WERI-Rb-1 (cell line): Measurements from ENCODE around the gene YWHAH.

Source experiments
- DNase-seq: peaks from one replicate; pipeline ENCODE4 v3.0.0-alpha.2; 2020
- H3K27ac ChIP-seq: fragments of 250-450 bp; sonication (Bioruptor Pico); 2 replicates; pipeline ENCODE4 v1.5.1; 2020; ENCODE audit warnings: mild to moderate bottlenecking, moderate library complexity
- H3K27me3 ChIP-seq: fragments of 250-450 bp; sonication (Bioruptor Pico); 2 replicates; pipeline ENCODE4 v1.5.1; 2021; ENCODE audit warnings: mild to moderate bottlenecking, low read depth, moderate library complexity; ENCODE audit not compliant: insufficient read depth, severe bottlenecking
- H3K36me3 ChIP-seq: fragments of 250-450 bp; sonication (Bioruptor Pico); 2 replicates; pipeline ENCODE4 v1.5.1; 2020; ENCODE audit warnings: mild to moderate bottlenecking, moderate library complexity
- H3K4me3 ChIP-seq: 2 replicates; pipeline ENCODE4 v1.5.1; 2011; ENCODE audit warnings: low read depth, mild to moderate bottlenecking, control low read depth, low read length
- H3K9me3 ChIP-seq: fragments of 250-450 bp; sonication (Bioruptor Pico); 2 replicates; pipeline ENCODE4 v1.5.1; 2021; ENCODE audit warnings: mild to moderate bottlenecking, moderate library complexity; ENCODE audit not compliant: severe bottlenecking
- CTCF ChIP-seq: IDR thresholded peaks from 2 replicates; pipeline ENCODE4 v1.5.1; 2011; ENCODE audit warnings: low read depth, mild to moderate bottlenecking, control low read depth, inconsistent platforms, low read length

YWHAH gene

GRCh38 chr22:31919730-31920129 is 24.6 kb upstream of the YWHAH start:
- no peak for TF ChIP-seq CTCF
- Histone ChIP-seq H3K27ac (no peak overlapping the region), H3K27me3 (no peaks in the 10 kb centered on the region), H3K9me3 (no peaks in the 10 kb centered on the region), H3K36me3 (no peaks in the 10 kb centered on the region), H3K4me3 (no peak overlapping the region)
- no peak for DNase-seq

- no peak for DNase-seq
- Histone ChIP-seq H3K27ac (no peak overlapping the region), H3K27me3 (no peaks in the 10 kb centered on the region), H3K4me3 (no peak overlapping the region), H3K36me3 (no peaks in the 10 kb centered on the region), H3K9me3 (no peaks in the 10 kb centered on the region)
- no peak for TF ChIP-seq CTCF
These were observed 24.0 kb upstream of the YWHAH start for GRCh38 chr22:31920306-31920705.

- Histone ChIP-seq H3K4me3 (no peak overlapping the region), H3K27ac (no peak overlapping the region), H3K9me3 (no peaks in the 10 kb centered on the region), H3K36me3 (no peaks in the 10 kb centered on the region), H3K27me3 (no peaks in the 10 kb centered on the region)
- TF ChIP-seq CTCF, result no peak
- no peak for DNase-seq
These were observed 23.2 kb upstream of the YWHAH start for GRCh38 chr22:31921106-31921505.

GRCh38 chr22:31922534-31922933 is 21.8 kb upstream of the YWHAH start:
- no peaks in the 10 kb centered on the region for H3K36me3 ChIP-seq
- H3K27ac ChIP-seq, result no peak overlapping the region
- no peaks in the 10 kb centered on the region for H3K9me3 ChIP-seq
- no peak overlapping the region for H3K4me3 ChIP-seq
- H3K27me3 ChIP-seq, result no peaks in the 10 kb centered on the region
- no peak for TF ChIP-seq CTCF
- no peak for DNase-seq

- Histone ChIP-seq H3K36me3 (no peaks in the 10 kb centered on the region), H3K27ac (no peak overlapping the region), H3K4me3 (no peak overlapping the region), H3K27me3 (no peaks in the 10 kb centered on the region), H3K9me3 (no peaks in the 10 kb centered on the region)
- no peak for DNase-seq
- no peak for TF ChIP-seq CTCF
These were observed 21.2 kb upstream of the YWHAH start for GRCh38 chr22:31923136-31923535.

GRCh38 chr22:31923747-31924146 is 20.6 kb upstream of the YWHAH start:
- Histone ChIP-seq H3K4me3 (no peak overlapping the region), H3K27me3 (no peaks in the 10 kb centered on the region), H3K27ac (no peak overlapping the region), H3K36me3 (no peaks in the 10 kb centered on the region), H3K9me3 (no peaks in the 10 kb centered on the region)
- TF ChIP-seq CTCF, result no peak
- DNase-seq, result no peak
